GM21515 (cell line): ENCODE results near the gene VSIR.

Experiments used
- ATAC-seq: cut with Tn5 transposase; IDR thresholded peaks from one replicate; pipeline ENCODE4 v1.9.1; 2021; ENCODE audit not compliant: unreplicated experiment

VSIR gene

GRCh38 chr10:71773221-71773971 lies at the start of gene VSIR:
VSIR (minus strand) TSS chr10:71773520; CDS start chr10:71773439, 81 bp downstream.
- peak; percentile 70 for ATAC-seq

DNA sequence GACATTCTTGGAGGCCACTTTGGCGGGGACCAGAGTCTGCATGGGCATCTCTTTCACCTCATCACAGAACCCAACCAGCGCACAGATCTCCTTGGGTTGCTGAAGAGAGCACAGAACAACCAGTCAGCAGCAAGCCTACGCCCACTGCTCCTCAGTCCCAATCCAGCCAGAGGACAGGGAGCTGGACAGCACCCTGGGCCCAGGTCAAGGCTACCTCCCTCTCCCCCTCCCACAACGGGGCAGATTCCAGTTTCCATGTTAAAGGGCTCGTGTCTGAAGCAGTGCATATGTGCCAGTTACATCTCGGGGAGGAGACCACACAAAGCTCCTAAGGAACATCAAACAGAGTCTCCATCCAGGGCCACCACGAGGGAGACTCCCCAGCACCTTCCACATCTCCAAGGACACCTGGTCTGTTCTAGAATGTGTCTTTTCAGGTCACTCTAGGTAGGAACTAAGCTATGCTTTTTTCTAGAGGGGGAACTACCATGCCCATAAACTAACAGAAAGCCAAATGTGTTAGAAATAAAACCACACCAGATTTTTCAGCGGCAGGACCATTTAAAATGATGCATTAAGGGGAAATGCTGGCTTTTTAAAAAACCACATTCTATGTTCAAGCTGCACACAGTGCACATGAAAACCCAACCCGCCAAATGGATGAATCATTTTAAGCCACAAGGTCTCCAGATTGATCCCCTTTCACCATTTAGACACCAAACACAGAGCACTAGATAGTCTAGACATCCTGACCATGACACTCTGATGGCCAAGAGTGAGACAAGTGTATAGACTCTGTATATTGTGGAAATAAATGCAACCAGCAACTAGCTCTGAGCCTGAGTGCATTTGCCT lies 48.8 kb upstream of the VSIR start:
- no peak for ATAC-seq

DNA sequence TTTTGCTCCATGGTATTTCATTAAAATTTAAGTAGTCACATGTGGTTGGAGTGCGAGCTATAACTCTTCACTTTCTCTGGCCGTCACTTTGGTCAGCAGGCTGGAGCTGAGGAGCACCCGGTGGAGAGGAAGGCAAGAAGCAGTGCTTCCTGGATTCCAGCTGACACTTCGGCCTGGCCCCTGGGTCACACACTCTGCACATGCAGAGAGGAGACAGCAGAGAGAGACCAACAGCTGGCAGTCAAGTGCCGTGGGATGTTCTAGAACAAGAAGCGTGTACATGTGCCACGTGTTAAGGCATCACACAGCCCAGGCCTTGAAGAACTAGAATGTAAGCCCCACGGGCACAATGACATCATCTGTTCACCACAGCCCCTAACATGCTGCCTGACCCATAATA lies 47.6 kb upstream of the VSIR start:
- ATAC-seq = no peak

- ATAC-seq = no peak
Measured at GRCh38 chr10:71819985-71820384, 46.7 kb upstream of the VSIR start.

GRCh38 chr10:71819441-71819861 lies 46.1 kb upstream of the VSIR start:
- ATAC-seq = no peak

DNA sequence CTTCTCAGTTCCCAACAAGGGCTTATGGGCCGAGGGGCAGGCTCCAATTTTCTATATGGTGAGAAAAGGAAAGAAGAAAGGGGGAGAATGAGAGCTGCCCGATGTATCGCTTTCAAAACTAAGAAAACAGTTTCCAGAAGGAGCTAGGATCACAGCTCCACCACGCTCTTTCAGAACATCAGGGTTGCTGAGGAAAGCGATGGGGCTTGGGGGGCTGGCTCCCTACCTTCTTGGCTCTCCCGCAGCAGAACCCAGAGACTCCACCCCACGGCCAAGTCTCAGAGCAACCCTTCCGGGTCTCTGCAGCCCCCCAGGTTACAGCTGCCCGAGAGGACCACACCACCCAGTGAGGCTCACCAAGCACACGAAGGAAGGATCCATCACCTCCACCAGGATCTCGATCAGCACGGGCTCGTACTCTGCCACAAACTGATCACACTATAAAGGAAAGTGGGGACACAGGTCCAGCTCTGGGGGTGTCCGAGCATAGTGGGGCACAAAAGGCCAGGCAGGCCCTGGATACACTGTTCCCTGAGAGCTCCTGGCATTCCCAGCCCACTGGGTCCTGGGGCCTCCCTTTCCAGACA lies 45.4 kb upstream of the VSIR start:
- no peak for ATAC-seq

GRCh38 chr10:71817831-71818655 lies 44.7 kb upstream of the VSIR start:
- ATAC-seq = no peak

GRCh38 chr10:71816936-71817618 lies 43.8 kb upstream of the VSIR start:
- ATAC-seq = no peak

DNA sequence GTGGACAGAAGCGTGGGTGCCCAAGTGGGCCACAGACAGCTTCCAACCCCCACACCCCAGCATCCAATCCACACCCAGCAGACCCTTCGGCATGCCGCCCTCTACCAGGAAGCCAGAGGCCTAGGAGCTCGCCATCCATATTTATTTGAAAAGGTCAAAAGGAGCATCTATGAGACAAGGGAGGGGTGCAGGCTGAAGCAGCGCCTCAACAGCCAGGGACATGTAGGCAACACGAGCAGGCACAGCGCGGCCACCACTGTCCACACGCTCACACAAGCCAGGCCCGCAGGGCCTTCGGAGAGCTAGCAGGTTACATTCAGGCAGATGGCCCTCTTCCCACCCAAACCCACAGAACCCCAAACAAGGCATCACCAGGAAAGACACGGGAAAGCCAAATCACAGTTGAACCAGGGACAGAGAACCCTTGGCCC lies 43.1 kb upstream of the VSIR start:
- ATAC-seq = no peak

DNA sequence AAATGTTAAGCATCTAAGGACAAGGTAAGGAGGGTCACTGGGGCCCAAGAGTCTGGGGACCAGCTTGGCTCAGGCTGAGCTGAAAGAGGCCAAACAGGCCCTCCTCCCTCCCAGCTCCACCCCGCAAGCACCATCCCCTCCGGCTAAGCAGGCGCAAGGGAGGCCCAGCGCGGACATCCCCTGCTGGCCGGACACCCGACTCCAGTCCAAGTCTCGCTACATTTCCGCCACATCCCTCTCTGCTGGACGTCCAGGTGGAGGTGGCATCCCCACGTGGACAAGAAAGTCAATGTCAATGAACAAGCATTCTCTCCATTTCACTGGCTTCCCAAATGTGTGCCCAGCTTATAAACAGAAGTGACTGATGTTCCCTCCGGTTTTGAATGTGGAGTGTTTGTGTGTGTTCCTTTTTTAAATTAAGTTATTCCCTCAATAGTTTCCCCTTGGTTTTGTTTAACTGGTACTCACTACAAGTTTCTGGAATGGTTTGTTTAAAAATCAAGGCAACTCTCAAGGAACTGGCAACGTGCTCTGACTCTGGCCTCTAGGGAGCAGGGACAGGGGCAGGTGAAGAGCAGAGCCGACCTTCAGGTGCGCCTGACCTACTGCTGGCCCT lies 42.3 kb upstream of the VSIR start:
- ATAC-seq = no peak

- no peak for ATAC-seq
Measured at GRCh38 chr10:71814922-71815411, 41.6 kb upstream of the VSIR start.

DNA sequence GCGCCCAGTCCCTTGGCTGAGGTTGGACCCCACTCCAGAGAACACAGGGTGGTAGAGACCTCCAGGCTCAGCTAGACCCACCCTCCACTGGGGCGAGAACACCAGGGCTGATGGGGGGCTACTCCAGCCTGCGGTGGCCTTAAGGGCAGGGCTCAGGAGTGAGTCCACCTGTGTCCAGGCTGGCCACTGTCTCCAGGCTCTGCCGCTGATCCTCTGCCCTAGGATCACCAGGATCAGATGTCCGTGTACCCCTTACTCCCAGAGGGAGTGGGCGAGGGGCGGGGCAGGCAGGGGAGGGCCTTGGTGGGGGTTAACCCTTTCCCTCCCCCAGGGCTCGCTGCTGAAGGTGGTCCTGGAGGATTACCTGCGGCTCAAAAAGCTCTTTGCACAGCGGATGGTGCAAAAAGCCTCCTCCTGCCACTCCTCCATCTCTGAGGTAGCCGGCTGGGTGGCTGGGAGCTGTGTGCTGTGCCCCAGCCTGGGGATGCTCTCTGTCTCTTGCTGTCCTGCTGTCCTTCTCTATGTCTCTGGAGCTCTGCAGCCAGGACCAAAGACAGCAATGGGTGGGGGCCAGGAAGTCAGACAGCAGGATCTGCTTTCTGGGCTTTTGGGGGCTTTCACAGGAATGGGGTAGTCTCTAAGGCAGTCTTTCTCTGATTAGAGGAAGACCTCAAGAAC lies 39.7 kb upstream of the VSIR start:
- no peak for ATAC-seq

- no peak for ATAC-seq
Measured at GRCh38 chr10:71812016-71812912, 38.9 kb upstream of the VSIR start.

- no peak for ATAC-seq
Measured at GRCh38 chr10:71811351-71811750, 38.0 kb upstream of the VSIR start.

- no peak for ATAC-seq
Measured at GRCh38 chr10:71810048-71810750, 36.9 kb upstream of the VSIR start.

DNA sequence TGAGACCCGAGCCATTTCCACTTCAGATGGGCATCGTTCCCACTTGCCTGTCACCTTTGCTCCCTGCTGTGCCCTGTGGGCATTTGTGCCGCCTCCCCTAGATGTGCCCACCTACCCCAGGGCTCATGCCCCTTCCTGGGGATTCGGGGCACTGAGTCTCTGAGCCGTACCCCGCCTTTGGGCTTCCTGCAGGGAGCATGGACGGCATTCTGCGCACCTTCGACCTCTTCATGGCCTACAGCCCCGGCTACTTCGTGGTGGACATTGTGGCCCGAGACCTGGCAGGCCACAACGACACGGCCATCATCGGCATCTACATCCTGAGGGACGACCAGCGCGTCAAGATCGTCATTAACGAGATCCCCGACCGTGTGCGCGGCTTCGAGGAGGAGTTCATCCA lies 36.3 kb upstream of the VSIR start:
- no peak for ATAC-seq
